Ovary (tissue), 3 donors: ENCODE results near the gene PGAP1.

ENCODE experiments used
- CTCF ChIP-seq, 3 donors: fragments of 450-650 bp in 2 of 3; fragments of 200-600 bp in 1 of 3; IDR thresholded peaks; one replicate each; pipeline versions ENCODE4 v1.5.1 to v1.8.0; 2016 to 2022; ENCODE audit warnings: antibody characterized with exemption in 3 of 3, mild to moderate bottlenecking in 1 of 3
- EP300 ChIP-seq: sonication (generic); formaldehyde crosslinking; IDR thresholded peaks from one replicate; pipeline ENCODE4 v1.6.1; 2017; ENCODE audit warnings: antibody characterized with exemption
- donor health status: DM: no; HTN: no; CAD: no.

DNA sequence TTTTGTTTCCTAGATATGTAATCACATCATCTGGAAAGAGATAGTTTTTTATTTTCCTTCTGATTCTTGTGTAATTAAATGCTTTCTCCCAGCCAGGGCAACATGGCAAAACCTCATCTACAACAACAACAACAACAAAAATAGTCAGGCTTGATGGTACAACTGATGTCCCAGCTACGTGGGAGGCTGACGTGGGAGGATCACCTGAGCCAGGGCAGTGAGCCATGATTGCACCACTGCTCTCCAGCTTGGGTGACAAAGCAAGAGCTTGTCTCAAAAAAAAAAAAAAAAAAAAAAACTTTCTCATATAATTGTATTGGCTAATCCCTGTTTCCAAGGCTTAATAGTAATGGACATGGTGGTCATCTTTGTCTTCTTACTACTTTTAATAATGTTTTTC lies 26.4 kb upstream of the PGAP1 start:
- TF ChIP-seq CTCF (IDR thresholded peaks at IDR 0.05) (no peak), EP300 (no peak)
